CD4-positive, alpha-beta T cell treated with Interleukin-6 for 4 hours (primary cell): ENCODE results near the gene PRDM12.

ENCODE experiments used
- DNase-seq: peaks from one replicate; pipeline ENCODE4 v3.0.0-alpha.2; 2020; ENCODE audit warnings: mixed read lengths

The PRDM12 gene

DNA sequence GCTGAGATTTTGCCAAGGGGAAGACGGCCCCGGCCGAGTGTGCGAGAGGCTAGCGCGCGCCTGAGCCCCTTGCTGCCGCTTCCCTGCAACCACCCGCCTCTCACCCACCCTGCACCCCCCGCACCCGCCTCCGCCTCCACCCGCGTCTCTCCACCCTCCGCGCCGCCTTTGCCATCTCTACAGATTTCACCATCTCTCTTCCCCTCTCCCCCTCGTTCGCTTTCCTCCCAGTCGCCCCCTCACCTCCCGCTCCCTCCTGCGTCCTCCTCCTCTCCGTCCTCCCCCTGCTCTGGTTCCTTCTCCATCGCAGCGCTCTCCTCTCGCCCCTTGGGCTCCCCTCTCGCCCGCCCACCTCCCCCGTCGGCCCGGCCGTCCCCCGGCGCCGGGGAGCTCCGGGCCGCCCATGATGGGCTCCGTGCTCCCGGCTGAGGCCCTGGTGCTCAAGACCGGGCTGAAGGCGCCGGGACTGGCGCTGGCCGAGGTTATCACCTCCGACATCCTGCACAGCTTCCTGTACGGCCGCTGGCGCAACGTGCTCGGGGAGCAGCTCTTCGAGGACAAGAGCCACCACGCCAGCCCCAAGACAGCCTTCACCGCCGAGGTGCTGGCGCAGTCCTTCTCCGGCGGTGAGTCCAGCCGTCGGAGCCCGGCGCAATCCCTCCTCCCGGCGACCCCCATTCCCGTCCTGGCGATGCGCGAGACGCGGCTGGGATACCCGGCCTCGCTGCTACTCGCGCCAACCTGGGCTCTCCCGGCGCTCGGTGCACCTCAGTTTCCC, at the start of gene PRDM12:
Gene PRDM12, plus strand, starts transcription at position 344 of the 778 bp plus-strand sequence. Its CDS starts 60 bp downstream, at position 404.
- no peak for DNase-seq

DNA sequence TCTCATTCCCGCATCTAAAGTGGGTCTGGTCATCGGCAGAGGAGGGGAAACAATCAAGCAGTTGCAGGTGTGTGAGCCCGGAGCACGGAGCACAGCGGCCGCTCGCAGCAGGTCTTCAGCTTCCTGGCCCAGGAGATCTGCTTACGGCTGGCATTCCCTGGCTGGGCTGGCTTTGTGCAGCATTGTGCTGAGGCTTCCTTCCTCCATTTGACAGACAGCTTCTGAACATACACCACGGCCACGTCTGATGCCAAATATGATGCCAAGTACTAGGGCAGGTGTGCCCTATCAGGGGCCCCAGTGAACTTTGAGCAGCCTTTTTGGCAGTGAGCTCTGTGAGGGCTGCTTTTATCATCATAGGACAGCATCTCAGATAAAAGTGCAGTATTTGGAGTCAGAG, 47.9 kb upstream of the PRDM12 start:
- no peak for DNase-seq

DNA sequence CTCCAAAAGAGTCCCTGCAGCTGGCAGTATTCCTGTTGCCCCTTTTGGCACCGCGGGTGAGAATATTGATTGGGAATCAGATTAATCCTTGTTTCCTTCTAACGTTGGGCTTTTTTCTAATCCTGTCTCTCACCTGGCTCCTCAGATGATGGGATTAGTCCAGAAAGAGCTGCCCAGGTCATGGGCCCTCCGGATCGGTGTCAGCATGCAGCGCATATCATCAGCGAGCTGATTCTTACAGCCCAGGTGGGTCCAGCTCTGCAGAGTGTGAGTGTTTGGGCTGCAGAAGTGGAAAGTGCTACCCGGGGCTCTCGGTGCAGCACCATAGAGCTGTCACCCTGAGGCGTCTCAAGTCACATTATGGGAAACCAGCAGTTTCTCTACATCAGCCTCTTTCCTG, 40.9 kb upstream of the PRDM12 start:
- DNase-seq: no peak

DNA sequence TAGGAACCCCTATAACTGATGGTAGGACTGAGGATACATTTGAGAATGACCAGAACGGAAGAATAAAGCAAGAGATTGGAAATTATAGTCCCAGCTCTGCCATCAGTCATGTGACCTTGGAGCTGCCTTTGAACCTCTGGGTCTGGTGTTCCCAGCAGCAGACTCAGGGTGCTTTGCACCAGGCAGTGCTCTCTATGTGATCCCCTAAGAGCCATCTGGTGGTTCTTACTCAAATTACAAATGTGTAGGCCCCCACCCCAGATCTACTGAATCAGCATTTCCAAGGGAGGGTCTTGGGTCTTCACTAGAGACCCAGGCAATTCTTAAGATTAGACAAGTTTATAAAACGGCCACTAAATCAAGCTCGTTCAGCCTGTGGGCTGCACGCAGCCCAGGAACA, 40.2 kb upstream of the PRDM12 start:
- DNase-seq: no peak

DNA sequence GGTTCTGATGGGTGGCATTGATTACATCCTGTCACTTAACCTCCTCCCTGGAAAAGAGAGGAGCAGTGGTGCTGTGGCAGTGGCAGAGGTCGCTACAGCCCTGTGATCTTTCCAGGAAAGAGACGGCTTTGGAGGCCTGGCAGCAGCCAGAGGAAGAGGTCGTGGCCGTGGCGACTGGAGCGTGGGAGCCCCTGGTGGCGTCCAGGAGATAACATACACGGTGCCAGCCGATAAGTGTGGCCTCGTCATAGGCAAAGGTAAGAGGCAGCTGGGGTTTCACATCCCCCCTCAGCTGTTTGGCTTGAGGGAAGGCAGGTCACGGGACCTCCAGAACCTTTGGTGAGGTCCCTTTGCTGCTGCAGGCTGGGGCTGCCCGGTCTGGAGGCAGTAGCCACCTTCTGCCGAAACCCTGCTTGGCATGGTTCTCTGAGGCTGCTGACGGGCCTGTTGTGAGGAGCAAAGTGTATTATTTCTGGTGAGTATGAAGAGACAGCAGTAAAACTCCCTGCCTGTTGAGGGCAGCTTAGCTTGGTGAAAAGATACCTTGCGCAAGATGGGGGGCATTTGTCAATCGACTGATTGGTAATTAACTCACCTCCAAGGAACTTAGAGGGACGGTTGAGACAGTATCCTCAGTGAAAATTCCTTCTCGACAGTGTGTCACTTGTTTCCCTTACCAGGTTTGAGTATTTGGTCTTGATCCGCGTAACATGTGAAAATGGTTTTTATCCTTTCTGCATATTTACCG, 38.0 kb upstream of the PRDM12 start:
- no peak for DNase-seq

DNA sequence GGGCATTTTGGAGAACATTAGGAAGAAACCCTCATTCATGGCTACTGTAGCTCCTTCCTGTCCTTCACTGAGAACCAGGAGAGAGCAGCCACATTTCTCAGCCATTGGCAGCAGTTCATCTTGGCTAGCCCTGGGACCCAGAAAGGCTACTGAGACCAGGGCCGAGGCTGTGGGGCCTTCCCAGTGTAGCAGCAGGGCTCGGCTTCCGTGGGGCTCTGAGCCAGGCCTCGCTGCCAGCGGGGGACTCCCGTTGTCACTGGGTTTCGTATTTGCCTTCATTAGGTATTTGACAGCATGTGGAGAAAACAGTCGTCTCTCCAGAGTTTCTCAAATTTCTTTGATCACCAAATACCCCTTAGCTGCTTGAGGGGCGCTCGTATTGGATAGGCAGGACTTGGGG, 37.3 kb upstream of the PRDM12 start:
- no peak for DNase-seq

DNA sequence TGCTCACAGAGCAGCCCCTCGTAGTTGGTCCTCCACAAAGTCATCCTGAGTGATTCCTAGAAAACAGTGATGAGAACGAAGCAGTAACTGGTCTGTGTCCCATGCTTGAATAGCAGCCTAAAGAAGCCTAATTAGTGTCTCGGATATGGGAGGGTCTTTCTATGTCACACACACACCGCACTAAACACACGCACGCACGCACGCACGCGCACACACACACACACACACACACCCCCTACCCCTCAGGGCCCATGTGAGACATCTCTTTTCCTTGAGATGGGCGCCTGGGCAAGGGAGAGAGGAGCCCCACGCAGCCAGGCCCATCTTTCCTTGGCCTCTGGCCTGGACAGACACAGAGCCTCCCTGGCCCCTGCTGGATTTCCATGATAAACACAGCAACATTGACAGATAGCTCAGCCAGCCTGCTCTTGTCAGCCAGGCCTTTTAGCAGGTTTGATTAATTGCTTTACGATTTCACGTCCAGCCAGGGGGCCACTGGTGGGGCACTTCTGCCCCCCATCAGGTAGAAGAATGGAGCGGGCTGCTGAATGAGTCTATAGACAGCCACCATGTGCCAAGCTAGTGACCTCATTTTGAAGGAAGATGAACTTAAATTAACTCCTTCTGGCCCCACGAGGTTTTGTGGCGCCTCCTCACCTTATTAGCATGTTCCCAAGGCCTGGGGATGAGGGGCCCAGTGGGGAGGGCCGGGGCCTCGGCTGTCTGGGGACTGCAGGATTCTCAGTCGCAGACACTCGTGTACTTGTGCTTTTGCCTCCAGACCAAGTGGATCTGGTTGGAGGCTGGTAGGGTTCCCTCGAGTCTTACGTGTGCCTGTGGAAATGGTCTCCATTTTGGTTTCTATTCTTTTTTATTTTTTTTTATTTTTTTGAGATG, 36.2 kb upstream of the PRDM12 start:
- DNase-seq: no peak

DNA sequence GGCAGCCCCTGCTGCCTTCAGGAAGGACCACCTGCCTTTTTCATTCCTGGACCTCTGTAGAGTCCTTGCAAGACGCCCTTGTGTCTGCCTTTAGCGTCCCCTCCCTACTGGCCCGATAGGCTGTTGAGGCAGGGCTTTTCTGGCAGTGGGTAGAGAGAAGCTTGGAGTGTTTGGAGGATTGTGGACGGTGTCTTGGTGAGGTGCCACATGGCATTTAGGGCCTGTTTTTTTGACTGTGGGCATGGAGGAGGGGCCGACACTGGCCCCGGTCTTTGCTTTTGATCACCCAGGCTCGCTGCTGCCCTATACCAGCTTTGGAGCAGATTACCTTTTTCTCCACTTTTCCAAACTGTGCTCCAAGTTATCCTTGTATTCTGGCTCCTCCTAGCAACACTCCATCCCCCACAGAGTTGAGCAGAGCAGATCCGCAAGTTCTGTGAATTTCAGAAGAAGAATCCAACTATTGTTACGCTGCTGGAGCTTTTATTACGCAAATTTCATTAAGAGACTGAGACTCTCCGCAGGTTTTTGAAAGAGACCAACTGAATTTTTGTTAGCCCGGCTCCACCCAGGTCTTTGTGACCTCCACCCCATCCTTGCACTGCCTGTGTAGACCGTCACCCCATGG, 34.8 kb upstream of the PRDM12 start:
- no peak for DNase-seq

DNA sequence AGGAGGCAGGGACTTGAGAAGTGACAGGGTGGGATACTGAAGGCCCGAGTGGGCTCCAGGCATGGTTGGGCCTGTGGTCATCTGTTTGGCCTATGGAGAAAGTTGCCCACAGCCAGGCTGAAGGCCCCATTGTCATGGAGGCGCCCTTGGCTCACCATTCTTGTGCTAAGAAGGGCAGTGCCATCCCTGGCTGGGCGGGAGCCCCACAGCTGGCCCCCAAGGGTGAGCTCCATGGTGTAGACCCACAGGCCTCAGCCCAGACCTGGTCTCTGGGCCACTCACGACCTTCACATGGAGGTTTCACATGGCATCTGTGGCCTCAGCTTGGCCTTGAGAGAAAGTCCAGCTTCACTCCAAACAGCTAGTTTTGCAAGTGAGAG, 34.3 kb upstream of the PRDM12 start:
- DNase-seq: no peak

DNA sequence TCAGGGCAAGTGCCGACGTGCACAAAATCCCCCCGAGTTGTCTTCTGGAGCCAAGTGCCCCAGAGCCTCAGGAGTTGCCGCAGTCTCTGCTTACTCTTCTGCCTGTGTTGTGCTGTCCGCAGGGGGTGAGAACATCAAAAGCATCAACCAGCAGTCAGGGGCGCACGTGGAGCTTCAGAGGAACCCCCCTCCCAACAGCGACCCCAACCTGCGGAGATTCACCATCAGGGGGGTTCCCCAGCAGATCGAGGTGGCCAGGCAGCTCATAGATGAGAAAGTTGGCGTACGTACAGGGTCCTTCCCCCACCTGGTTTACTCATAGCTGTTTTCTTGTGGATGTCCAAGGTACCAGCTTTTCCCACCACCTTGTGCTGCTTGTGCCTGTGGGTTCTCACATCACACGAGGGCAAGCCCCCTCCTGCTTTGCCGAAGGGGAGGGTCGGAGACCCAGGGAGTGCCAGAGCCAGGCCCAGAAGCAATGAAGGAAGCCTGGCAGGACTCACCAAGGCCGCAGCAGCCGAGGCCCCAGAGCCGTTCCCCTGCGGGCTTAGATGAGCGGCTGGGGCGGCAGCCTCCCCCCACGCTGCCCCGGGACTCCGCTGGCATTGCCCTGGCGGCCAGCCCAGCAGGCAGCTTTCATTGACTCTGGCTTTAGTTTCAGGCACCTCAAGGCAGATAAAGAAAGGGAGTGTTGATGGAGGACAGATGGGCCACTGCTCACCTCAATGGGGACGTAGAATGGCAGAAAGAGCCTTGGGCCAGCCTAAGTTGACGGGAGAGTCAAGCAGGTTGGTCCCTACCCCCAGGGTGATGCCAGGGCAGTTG, 33.7 kb upstream of the PRDM12 start:
- no peak for DNase-seq

DNA sequence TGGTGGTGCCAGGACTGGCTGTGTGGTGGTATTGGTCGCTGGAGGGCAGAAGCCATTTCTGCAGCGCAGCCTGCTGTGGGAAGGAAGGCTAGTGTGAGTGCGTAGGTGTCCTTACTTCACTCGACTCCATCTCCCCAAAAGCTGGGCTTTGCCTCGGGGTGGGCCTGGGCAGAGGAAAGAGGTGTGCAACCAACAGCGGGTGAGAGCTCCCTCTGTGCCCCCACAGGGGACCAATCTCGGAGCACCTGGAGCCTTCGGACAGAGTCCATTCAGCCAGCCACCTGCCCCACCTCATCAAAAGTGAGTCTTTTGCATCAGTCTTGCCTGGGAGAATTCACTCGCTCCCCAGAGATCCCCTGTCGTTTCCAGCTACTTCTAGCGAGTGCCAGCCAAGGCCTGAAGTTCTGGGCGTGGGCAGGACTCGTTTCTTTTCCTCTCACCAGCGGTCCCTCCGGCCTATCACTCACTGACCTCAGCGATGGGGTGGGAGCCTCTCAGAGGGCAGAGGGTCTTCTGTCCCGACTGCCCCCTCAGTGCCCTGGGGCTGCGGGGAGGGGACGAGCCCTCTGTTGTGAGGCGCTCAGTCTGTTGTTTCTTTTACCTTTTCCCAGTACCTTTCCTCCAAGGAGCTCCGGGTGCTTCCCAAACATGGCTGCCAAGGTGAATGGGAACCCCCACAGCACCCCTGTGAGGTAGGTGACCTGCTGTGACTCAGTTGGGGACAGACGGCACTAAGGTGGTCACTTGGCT, 32.9 kb upstream of the PRDM12 start:
- no peak for DNase-seq

DNA sequence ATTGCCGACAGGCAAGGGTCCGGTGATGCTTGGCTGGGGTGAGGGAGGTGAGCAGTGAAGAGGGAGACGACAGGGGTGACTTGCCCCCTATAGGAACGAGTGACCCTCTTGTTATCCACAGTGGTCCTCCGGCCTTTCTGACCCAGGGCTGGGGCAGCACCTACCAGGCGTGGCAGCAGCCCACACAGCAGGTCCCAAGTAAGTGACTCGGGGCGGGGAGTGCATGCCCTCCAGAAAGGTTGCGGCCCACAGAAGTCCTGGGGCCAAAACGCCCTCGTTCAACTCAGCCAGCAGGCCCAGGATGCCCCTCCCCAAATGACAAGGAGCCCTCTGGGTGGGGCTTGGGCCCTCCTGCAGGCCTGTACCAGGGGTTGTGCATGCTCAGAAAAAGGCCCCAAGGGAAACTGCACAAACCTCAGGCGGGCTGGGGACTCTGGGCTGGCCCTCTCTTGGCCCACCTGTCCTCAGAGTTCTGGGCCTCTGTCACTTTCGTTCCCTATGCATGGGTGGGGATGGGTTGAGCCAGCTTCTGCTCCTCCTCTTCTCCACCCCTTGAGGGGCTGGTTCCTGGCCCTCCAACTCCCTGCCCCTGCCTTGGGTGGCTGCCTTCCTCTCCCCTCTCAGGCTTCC, 32.2 kb upstream of the PRDM12 start:
- no peak for DNase-seq

DNA sequence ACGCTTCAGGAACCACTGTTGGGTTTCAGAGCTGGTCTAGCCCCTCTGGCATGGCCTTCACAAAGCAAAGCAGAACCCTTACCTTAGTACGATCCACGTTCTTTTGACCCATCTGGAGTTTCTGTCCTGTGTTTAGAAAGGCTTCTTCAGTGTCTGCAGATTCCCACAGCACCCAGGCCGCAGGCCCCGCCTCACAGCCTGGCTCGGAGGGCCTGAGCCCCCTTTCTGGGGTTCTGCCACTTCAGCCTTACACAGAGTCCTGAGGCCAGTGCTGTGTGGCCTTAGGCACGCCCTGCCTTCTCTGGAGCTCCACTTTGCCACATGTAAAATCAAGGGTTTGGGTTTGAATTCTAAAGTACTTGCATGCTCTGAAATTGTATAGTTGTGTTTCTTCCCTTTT, 31.6 kb upstream of the PRDM12 start:
- DNase-seq: no peak

DNA sequence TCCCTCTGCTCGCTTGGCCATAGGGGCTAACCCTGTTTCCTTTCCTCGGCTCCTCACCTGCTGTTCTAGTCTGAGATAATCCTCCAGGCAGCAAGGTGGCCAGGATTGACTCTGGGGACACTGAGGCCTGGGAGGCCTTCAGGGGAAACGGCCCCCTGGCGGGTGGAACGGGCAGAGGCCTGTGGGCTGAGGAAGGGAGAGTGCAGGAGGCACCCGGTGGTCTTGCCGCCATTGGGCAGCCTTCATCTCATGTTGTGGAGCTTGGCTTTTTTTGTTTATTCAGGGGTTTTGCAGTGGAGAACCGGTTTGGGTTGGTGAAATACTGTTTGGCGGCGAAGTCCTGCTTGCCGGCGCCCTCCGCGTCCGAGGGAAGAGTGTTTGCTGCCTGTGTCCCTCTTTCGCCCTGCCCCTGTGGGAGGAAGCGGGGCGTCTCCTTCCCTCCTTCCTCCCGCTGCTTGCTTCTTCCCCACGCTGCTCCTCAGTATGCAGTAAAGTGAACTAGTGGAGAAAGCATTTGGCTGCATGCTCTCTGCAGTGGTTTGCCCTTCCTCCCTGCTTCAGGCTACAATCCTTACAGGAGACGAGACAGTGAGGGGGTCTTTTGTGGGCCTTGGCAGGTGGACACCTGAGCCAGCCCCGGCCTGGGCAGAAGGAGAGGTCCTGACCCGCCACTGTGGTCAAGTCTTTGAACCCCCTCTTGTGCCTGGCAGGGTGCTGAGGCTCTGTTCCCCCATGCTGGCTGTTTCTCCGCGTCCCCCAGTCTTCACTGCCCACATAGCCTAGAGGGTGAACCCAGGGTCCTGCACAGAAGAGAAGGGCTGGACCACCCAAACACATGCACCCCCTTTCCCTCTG, 30.8 kb upstream of the PRDM12 start:
- DNase-seq: no peak

DNA sequence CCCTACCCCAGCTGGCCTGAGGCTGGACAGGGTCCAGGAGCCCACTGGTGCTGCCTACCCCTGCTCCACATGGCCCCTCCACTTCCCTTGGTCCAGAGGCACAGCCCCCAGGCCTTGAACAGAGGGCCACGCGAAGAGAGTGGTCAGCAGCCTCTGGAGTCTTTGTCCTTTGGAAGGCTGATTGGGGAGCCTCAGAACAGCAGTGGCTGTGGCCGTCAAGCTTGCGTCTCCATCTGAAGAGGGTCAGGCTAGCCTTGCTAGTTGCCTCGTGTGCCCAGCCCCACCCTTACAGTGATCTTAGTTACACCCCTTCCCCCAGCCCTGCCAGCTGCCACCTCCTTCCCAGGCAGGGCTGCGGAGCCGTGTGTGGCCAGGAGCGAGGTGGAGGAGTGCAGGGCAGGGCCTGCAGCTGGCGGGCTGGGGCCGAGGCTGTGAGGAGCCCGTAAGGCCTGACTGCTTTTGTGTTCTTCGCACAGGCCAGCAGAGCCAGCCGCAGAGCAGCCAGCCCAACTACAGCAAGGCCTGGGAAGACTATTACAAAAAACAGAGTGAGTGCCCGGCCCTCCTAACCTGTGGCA, 30.1 kb upstream of the PRDM12 start:
- DNase-seq: no peak

DNA sequence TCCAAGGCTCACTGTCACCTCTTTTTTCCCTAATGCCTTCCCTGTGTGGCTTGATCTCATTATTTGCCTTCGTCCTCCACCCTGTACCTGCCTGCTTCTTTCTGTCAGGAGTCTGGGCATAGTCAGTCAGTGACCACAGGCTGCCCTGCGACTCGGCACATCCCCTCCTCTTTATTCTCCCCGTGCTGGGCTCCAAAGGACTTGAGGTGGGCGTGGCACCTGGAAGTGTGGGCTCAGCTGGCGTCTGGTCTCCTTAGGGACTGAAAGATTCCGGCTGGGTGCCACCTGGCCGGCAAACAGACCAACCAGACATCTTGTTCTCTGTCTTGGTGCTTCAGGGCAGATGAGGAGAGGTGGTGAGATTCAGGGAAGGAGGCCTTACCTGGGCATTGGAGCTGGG, 29.6 kb upstream of the PRDM12 start:
- DNase-seq: no peak

DNA sequence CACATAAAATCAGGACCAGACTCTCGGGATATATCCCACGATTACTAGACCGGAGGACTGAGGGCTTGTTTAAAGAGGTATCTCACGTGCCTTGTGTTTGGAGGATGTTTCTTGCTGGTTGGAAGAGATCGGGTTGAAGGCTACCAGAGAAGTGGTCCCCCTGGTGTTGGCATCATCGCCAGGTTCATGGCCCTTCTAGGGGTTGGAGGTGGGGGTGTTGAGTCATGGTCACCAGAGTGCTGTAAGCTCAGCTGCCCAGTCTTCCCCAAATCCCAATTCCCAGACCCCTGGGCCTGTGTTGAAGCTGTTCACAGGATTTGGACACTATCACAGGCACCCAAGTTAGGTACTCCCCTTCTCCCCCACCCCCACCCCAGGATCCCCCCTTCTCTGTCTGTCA, 29.1 kb upstream of the PRDM12 start:
- DNase-seq: no peak

DNA sequence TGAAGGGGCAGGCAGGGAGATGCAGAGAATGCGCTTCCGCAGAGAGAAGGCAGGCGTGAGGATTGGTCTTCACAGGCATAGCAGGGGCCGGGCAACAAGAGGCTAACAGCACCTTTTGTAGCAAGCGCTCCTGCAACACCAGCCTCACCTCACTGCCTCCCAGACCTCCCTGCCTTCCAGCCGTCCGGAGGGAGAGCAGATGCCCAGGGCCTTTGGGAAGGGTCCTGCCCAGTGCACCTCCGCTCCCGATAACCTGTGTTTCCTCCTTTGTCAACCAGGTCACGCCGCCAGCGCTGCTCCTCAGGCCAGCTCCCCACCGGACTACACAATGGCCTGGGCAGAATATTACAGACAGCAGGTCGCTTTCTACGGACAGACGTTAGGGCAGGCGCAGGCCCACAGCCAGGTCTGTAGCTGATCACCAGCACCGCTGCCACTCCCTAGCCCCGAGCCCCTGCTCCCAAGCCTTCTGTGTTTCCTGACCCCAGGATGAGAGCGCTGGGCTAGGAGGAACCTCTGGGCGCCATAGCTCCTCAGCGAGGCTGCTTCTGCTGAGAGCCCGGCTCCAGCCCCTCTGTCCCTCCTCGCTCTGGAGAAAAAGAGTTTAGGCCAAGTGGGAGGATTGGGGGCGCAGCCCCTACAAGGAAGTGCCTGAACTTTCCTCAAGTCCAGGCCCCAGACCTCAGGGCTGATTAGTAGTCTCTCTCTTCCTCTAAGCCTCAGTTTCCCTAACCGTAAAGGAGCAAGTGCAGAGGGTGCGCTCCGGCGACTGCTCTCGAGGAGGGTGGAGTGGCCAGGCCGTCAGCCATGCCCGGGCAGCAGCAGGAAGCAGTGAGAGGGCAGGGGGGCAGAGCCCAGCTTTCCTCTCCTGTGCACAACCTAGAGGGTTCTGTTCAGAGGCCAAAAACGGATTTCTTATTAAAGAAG, 28.4 kb upstream of the PRDM12 start:
- DNase-seq: no peak
